ENCODE measurements around the gene SMCO3.

- TF ChIP-seq CTCF (IDR thresholded peaks at IDR 0.05; ENCODE audit: low read depth, low read length, poor library complexity, severe bottlenecking), result peak; percentile 34
- TF ChIP-seq EZH2phosphoT487 (IDR thresholded peaks at IDR 0.05; ENCODE audit: borderline replicate concordance, low read length), result no peak
Measured at GRCh38 chr12:14776236-14776961, 37.6 kb downstream of the SMCO3 start.

Data from DOHH2 (cell line).